Left lung (tissue), 10 donors: ENCODE results near the gene SDCCAG8. TPM values are rescaled to one million over a fixed set of nuclear protein-coding genes. Genes with fewer than 3 reads are reported as not detected.
A peak's percentile ranks its signal among the peaks of the same experiment; 100 is the strongest.

Experiments used
- ATAC-seq: fragments of 200-7000 bp; cut with Tn5 transposase; one replicate; pipeline ENCODE4 v1.9.1; 2020; ENCODE audit warnings: moderate library complexity
- DNase-seq, 4 donors: peaks; one replicate each; pipeline ENCODE4 v3.0.0-alpha.2; 2013 to 2020
- H3K27ac ChIP-seq, 2 donors: fragments of 200-600 bp; sonication (generic) in 1 of 2; one replicate each; pipeline versions ENCODE4 v1.5.0 to v1.8.0; 2020 to 2021
- H3K27me3 ChIP-seq, 2 donors: fragments of 200-600 bp; sonication (generic) in 1 of 2; one replicate each; pipeline versions ENCODE4 v1.5.0 to v1.8.0; 2020 to 2021
- H3K36me3 ChIP-seq, 2 donors: fragments of 200-600 bp; sonication (generic) in 1 of 2; one replicate each; pipeline versions ENCODE4 v1.5.0 to v1.8.0; 2020 to 2021
- H3K4me1 ChIP-seq, 2 donors: fragments of 200-600 bp; one replicate each; pipeline ENCODE4 v1.8.0; 2021
- H3K4me3 ChIP-seq, 2 donors: fragments of 200-600 bp; sonication (generic) in 1 of 2; one replicate each; pipeline versions ENCODE4 v1.5.0 to v1.8.0; 2020 to 2021; ENCODE audit warnings: mild to moderate bottlenecking in 1 of 2
- H3K9me3 ChIP-seq, 2 donors: fragments of 200-600 bp; sonication (generic) in 1 of 2; one replicate each; pipeline versions ENCODE4 v1.5.0 to v1.8.0; 2020 to 2021
- intact Hi-C, 2 donors: fragments of 100-400 bp; cut with DNase I; formaldehyde crosslinking; loops; one replicate each; pipeline versions ENCODE4 v1.11.2 to v1.14.2; 2022
- polyA plus RNA-seq, 6 donors: library from polyadenylated mRNA; unstranded; fragments of 120-200 nt; gene quantifications; one replicate each; pipeline ENCODE4 v1.2.1, GENCODE V29; 2013; ENCODE audit not compliant: insufficient read length in 6 of 6
- total RNA-seq, 2 donors: library from RNA; stranded (reverse); fragmentation: NEBNext Ultra II Directional; extraction: Animal tissue kit (Norgen Biotek cat#: 25700); gene quantifications; one replicate each; pipeline ENCODE4 v1.2.1, GENCODE V29; 2021
- TF ChIP-seq, protein P1 (sequence below), 2 donors: fragments of 200-600 bp; sonication (generic) in 1 of 2; IDR thresholded peaks; one replicate each; pipeline versions ENCODE4 v1.5.0 to v1.8.0; 2021; ENCODE audit warnings: antibody characterized with exemption in 2 of 2
- donor health status: DM: no; HTN: yes; CAD: no.
- donor health status: DM: no; HTN: no; CAD: no.

The SDCCAG8 gene
- total and polyA plus RNA-seq, 8 donors: 36.6 to 83.7 (median 44.6) TPM

DNA sequence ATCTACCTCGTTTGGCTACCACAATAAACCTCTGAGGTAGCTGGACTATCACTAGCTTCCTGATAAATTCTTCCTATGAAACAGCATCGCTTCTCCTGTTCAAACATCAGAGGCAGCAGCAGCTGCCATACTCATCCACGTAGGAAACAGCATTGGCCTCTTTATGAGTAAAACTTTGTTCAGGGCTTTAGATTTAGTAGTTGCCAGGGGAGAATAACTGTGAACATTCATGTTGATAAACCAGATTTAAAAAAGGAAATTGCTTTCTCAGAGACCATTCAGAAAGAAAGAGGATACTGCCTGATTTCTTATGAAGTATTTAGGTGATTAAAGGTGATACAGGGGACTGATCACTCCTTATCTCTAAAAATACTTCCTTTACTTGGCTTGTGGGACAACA is 7.9 kb upstream of the SDCCAG8 start:
- Histone ChIP-seq H3K27ac (peak overlapping the region; percentile 16 to 67), H3K4me1 (peaks cover 2 to 72% of the 10 kb centered on the region in 2 donors), H3K36me3 (no peaks in the 10 kb centered on the region), H3K27me3 (no peaks in the 10 kb centered on the region), H3K9me3 (no peaks in the 10 kb centered on the region), H3K4me3 (no peak overlapping the region)
- ATAC-seq: no peak
- DNase-seq: no peak
- TF ChIP-seq, protein P1, sequence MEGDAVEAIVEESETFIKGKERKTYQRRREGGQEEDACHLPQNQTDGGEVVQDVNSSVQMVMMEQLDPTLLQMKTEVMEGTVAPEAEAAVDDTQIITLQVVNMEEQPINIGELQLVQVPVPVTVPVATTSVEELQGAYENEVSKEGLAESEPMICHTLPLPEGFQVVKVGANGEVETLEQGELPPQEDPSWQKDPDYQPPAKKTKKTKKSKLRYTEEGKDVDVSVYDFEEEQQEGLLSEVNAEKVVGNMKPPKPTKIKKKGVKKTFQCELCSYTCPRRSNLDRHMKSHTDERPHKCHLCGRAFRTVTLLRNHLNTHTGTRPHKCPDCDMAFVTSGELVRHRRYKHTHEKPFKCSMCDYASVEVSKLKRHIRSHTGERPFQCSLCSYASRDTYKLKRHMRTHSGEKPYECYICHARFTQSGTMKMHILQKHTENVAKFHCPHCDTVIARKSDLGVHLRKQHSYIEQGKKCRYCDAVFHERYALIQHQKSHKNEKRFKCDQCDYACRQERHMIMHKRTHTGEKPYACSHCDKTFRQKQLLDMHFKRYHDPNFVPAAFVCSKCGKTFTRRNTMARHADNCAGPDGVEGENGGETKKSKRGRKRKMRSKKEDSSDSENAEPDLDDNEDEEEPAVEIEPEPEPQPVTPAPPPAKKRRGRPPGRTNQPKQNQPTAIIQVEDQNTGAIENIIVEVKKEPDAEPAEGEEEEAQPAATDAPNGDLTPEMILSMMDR (IDR thresholded peaks at IDR 0.05): no peak
- intact Hi-C loops: no loop called here

DNA sequence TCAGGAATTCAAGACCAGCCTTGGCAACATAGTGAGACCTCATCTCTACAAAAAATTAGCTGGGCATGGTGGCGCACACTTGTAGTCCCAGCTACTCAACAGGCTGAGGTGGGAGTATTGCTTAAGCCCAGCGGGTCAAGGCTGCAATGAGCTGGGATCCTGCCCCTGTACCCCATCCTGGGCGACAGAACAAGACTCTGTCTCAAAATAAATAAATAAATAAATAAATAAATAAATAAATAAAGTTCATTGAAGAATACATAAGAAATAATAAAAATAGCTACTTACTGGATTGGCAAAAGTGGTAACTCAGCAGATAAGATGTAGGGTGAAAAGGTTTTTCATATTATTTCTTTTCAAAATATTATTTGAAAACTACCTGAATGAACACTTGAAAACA is 6.6 kb upstream of the SDCCAG8 start:
- ATAC-seq (no peak), DNase-seq (no peak)
- Histone ChIP-seq H3K4me1 (peaks cover 4 to 76% of the 10 kb centered on the region in 2 donors), H3K27me3 (no peaks in the 10 kb centered on the region), H3K9me3 (no peaks in the 10 kb centered on the region), H3K27ac (no peak overlapping the region), H3K4me3 (no peak overlapping the region), H3K36me3 (no peaks in the 10 kb centered on the region)
- intact Hi-C loops: no loop called here
- TF ChIP-seq, protein P1 (IDR thresholded peaks at IDR 0.05): no peak

DNA sequence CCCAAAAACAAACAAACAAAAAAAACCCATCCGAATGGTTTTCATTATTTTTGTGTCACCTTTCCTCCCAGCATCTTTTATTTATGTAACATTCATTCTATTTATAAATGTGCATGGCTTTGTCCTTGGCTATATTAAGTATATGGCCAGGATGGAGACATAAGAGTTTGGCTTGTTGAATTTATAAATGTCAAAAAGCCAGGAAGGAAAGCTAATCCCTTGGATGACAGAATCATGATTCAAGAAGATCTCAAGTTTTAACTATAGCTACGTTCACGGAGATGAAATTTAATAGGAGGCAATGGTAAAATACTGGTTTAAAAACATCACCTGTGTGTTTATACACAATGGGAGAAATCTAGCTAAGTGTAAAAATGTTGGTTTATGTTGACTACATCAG is 5.7 kb upstream of the SDCCAG8 start:
- DNase-seq: no peak
- TF ChIP-seq, protein P1 (IDR thresholded peaks at IDR 0.05): no peak
- H3K4me3 ChIP-seq: no peak overlapping the region
- H3K36me3 ChIP-seq: no peaks in the 10 kb centered on the region
- H3K27me3 ChIP-seq: no peaks in the 10 kb centered on the region
- no peaks in the 10 kb centered on the region for H3K9me3 ChIP-seq
- H3K27ac ChIP-seq: no peak overlapping the region
- no peak for ATAC-seq
- peaks cover 4 to 67% of the 10 kb centered on the region in 2 donors for H3K4me1 ChIP-seq
- intact Hi-C loops: no loop called here

DNA sequence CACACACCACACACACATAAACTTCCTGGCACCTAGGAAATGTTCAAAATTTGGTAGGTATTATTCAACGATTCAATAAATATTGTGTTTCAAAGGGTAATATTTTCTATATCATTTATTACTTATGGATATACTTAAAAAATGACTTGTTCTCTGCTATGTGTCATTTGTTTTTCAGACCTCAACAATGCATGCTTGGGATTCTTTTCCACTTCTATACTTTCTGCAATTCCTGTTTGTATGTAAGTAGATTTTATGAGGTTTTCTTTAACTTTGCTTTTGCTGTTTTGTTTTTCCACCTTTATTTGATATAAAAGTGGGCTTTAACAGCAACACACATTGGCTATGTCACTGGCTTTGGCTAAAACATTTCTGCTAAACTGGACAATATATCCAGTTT is 4.3 kb upstream of the SDCCAG8 start:
- H3K9me3 ChIP-seq: no peaks in the 10 kb centered on the region
- H3K4me3 ChIP-seq: peak overlapping the region in 1 of 2 donors; percentile 86
- no peaks in the 10 kb centered on the region for H3K36me3 ChIP-seq
- intact Hi-C loops: no loop called here
- TF ChIP-seq, protein P1 (IDR thresholded peaks at IDR 0.05): no peak
- DNase-seq: no peak
- ATAC-seq: no peak
- no peak overlapping the region for H3K27ac ChIP-seq
- no peaks in the 10 kb centered on the region for H3K27me3 ChIP-seq
- peaks cover 4 to 54% of the 10 kb centered on the region in 2 donors for H3K4me1 ChIP-seq

DNA sequence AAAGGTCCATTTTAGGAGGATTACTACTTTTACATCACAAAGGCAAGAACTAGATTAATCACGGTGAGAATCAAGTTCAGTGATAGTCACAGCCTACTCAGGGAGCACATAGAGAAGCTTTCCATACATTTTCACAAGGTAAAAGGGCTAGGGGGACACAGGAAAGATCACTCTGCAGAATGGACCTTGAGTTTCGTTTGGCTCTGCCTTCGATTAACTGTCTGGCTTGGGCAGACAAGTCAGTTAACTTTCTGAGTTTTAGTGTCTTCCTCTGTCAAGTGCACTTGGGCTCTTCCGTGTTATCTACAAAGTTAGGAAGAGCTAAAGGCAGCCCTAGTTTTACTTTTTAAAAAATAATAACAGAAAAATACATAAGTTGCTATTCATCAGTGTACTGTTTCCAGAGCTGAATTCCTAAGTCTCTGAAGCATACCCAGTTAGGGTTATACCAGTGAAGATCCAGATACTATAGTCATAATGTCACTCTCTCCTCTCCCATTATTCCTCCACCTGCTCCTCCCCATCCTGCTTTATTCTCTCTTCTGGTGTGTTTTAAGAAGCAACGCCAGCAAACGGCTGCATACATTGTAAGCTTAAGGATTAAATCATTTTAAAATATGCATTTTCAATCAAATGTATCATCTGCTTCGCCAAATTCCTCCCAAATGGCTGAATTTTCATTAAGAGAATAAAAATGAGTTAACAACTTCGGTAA is 2.5 kb upstream of the SDCCAG8 start:
- intact Hi-C loops: no loop called here
- Histone ChIP-seq H3K4me3 (peak overlapping the region; percentile 76 to 86), H3K9me3 (no peaks in the 10 kb centered on the region), H3K4me1 (peaks cover 4 to 54% of the 10 kb centered on the region in 2 donors), H3K36me3 (no peaks in the 10 kb centered on the region), H3K27ac (peak overlapping the region; percentile 99), H3K27me3 (no peaks in the 10 kb centered on the region)
- ATAC-seq: no peak
- TF ChIP-seq, protein P1 (IDR thresholded peaks at IDR 0.05): no peak
- DNase-seq: no peak
